Heart right ventricle (tissue), 16 donors: Measurements from ENCODE around the gene EPB41L3. TPM values are rescaled to one million over a fixed set of nuclear protein-coding genes. Genes with fewer than 3 reads are reported as not detected.
"Not testable (repeated sequence)": the region's sequence is repeated elsewhere in the genome, so short reads cannot be mapped to it uniquely, and the experiment has no call there.

ENCODE experiments used
- ATAC-seq, 8 donors: fragments of 200-7000 bp; cut with Tn5 transposase; one replicate each; pipeline ENCODE4 v1.9.1; 2020; ENCODE audit warnings: mild to moderate bottlenecking in 8 of 8, moderate library complexity in 8 of 8, moderate number of reproducible peaks in 1 of 8
- DNase-seq, 2 donors: peaks; one replicate each; pipeline ENCODE4 v3.0.0-alpha.2; 2020
- H3K27ac ChIP-seq, 10 donors: fragments of 200-600 bp; sonication (generic) in 2 of 10; one replicate each; pipeline versions ENCODE4 v1.5.0 to v1.8.0; 2020 to 2022; ENCODE audit warnings: mild to moderate bottlenecking in 3 of 10
- H3K27me3 ChIP-seq, 7 donors: fragments of 200-600 bp; one replicate each; pipeline ENCODE4 v1.8.0; 2021 to 2022; ENCODE audit warnings: mild to moderate bottlenecking in 2 of 7
- H3K36me3 ChIP-seq, 9 donors: fragments of 200-600 bp; sonication (generic) in 1 of 9; one replicate each; pipeline versions ENCODE4 v1.5.0 to v1.8.0; 2020 to 2022; ENCODE audit warnings: mild to moderate bottlenecking in 2 of 9
- H3K4me1 ChIP-seq, 9 donors: fragments of 200-600 bp; sonication (generic) in 1 of 9; one replicate each; pipeline versions ENCODE4 v1.5.0 to v1.8.0; 2020 to 2022; ENCODE audit warnings: mild to moderate bottlenecking in 4 of 9
- H3K4me3 ChIP-seq, 10 donors: fragments of 200-600 bp; sonication (generic) in 2 of 10; one replicate each; pipeline versions ENCODE4 v1.5.0 to v1.8.0; 2020 to 2022; ENCODE audit warnings: mild to moderate bottlenecking in 7 of 10, moderate library complexity in 2 of 10
- H3K9me3 ChIP-seq, 11 donors: fragments of 200-600 bp in 10 of 11; sonication (generic) in 2 of 11; one replicate each; pipeline versions ENCODE4 v1.5.0 to v1.8.0; 2013 to 2022; ENCODE audit warnings: mild to moderate bottlenecking in 2 of 11, control low read depth in 1 of 11, moderate library complexity in 1 of 11
- WGBS, 2 donors: extraction: QIAGEN DNeasy Blood & Tissue Kit; methylation state at CpG; one replicate each; pipeline ENCODE4 v1.1.7; 2013; ENCODE audit warnings: inconsistent platforms in 1 of 2; 5-methylcytosine and 5-hydroxymethylcytosine counted together
- intact Hi-C, 10 donors: fragments of 100-400 bp; cut with DNase I; formaldehyde crosslinking; loops; one replicate each; pipeline versions ENCODE4 v1.11.1 to v1.14.2; 2022
- polyA plus RNA-seq, 2 donors: library from polyadenylated mRNA; stranded (reverse); fragments of 200-250 nt; gene quantifications; one replicate each; pipeline ENCODE4 v1.2.3, GENCODE V29; 2013
- total RNA-seq, 10 donors: library from RNA; stranded (reverse); fragmentation: NEBNext Ultra II Directional in 3 of 10; extraction: Animal tissue kit (Norgen Biotek cat#: 25700) in 3 of 10; gene quantifications; one replicate each; pipeline versions ENCODE4 v1.2.1 to v1.2.4, GENCODE V29; 2021 to 2023
- TF ChIP-seq, protein P1 (sequence below), 9 donors: fragments of 200-600 bp; sonication (generic) in 2 of 9; IDR thresholded peaks; one replicate each; pipeline versions ENCODE4 v1.5.0 to v1.8.0; 2021 to 2022; ENCODE audit warnings: antibody characterized with exemption in 9 of 9, mild to moderate bottlenecking in 5 of 9, moderate library complexity in 1 of 9
- donor health status: Arrhythmogenic right ventricular cardiomyopathy.
- donor health status: ischemic (EF 13 %, LVEDD 7.1; RV severe dilation, severe dysfunction).
- donor health status: healthy with polysubstance abuse.
- donor health status: DM: no; HTN: yes; CAD: no.
- donor health status: DM: no; HTN: no; CAD: no.
- donor health status: ischemic (EF 25% LVEDD 6.9; RV normal size, moderate dysfunction).
- donor health status: ischemic (EF 25% LVEDD 5.7; RV mildly dilated, moderate dysfunction).
- donor health status: healthy.
- donor health status: DM: yes; HTN: yes; CAD: no.
- donor health status: Ischemic cardiomyopathy.
- donor health status: ischemic (EF 35%, LVEDD 5.7; RV mildly dilated, moderate dysfunction).
- donor health status: nonischemic (EF 11% LVEDD 7.7; RV severe dilation, severe dysfunction).
- donor health status: DM: yes; HTN: yes; CAD: no.
- donor health status: PGD.
- donor health status: ischemic (EF 29% LVEDD 5.4; RV normal size, mild dysfunction).
- donor health status: nonischemic (EF 23%, LVEDD 6.1; RV moderate dilation, normal function).

EPB41L3 gene
- total and polyA plus RNA-seq, 12 donors, result 2.9 to 29.1 (median 6.3) TPM

DNA sequence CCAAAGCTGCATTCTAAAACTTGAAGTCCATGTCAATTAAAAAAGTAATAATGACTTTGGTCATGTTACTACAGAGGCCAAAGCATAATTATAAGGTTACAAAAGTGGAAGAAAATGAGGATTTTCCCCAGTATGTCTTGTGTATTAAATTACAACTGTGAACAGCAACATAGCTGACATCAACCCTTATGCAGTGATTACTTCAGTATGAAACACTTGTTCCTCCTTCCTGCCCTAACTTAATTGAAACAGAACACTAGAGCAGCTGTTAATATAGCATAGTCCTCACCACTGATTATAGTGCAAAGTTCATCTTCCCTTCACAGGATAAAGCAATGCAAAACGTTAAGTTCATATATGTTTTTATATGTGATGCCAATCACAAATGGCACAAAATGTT lies 29.9 kb downstream of the EPB41L3 start:
- ATAC-seq (no peak), DNase-seq (no peak)
- peak overlapping the region in 1 of 10 donors; percentile 85 for H3K27ac ChIP-seq
- H3K4me1 ChIP-seq, result peaks cover 0 to 65% (median 7%) of the 10 kb centered on the region in 9 donors
- 42 to 52% methylated on average over 1 of the region's 1 CpG for WGBS, 2 donors
- no peaks in the 10 kb centered on the region for H3K36me3 ChIP-seq
- intact Hi-C loops, result no loop called here
- H3K27me3 ChIP-seq, result no peaks in the 10 kb centered on the region
- no peaks in the 10 kb centered on the region for H3K9me3 ChIP-seq
- TF ChIP-seq, protein P1, sequence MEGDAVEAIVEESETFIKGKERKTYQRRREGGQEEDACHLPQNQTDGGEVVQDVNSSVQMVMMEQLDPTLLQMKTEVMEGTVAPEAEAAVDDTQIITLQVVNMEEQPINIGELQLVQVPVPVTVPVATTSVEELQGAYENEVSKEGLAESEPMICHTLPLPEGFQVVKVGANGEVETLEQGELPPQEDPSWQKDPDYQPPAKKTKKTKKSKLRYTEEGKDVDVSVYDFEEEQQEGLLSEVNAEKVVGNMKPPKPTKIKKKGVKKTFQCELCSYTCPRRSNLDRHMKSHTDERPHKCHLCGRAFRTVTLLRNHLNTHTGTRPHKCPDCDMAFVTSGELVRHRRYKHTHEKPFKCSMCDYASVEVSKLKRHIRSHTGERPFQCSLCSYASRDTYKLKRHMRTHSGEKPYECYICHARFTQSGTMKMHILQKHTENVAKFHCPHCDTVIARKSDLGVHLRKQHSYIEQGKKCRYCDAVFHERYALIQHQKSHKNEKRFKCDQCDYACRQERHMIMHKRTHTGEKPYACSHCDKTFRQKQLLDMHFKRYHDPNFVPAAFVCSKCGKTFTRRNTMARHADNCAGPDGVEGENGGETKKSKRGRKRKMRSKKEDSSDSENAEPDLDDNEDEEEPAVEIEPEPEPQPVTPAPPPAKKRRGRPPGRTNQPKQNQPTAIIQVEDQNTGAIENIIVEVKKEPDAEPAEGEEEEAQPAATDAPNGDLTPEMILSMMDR (IDR thresholded peaks at IDR 0.05), result no peak
- no peak overlapping the region for H3K4me3 ChIP-seq

DNA sequence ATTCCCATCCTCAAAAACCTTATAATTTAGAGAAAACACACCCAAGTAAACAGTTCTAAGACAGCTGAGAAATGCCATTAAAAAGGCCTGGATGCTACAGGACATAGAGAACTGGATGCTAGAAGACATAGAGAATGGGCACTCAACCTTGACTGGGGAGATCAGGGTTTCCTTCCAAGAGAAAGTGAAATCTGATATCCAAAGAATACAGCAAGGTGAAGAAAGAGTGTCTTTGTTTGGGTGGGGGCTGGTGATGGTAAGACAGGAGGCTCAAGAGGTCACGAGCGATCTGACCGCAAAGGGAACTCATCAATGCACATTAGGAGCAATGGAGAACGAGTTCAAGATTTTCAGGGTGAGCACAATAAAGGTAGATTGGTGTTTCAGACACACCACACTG lies 31.6 kb downstream of the EPB41L3 start:
- peaks cover 0 to 55% (median 7%) of the 10 kb centered on the region in 9 donors for H3K4me1 ChIP-seq
- DNase-seq, result no peak
- H3K36me3 ChIP-seq, result no peaks in the 10 kb centered on the region
- no peaks in the 10 kb centered on the region for H3K9me3 ChIP-seq
- H3K27ac ChIP-seq, result no peak overlapping the region
- 94 to 98% methylated on average over 4 of the region's 4 CpGs for whole genome bisulfite sequencing, 2 donors
- no peak overlapping the region for H3K4me3 ChIP-seq
- intact Hi-C loops, result no loop called here
- ATAC-seq, result no peak
- TF ChIP-seq, protein P1 (IDR thresholded peaks at IDR 0.05), result no peak
- H3K27me3 ChIP-seq, result no peaks in the 10 kb centered on the region

DNA sequence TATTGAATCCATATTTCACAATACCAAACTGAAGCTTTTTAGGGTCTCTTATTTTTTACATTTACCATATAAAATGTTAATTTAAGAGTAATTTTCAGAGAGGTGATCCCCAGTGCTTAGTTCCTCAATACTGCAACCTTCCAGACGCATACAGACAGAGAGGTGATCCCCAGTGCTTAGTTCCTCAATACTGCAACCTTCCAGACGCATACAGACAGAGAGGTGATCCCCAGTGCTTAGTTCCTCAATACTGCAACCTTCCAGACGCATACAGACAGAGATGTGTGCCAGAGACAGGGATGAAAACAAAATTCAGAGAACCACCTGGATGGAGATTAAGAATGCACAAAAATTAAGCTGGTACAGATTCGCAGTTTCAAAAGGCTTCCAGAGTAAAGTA lies 32.3 kb downstream of the EPB41L3 start:
- H3K36me3 ChIP-seq, DNase-seq, H3K27ac ChIP-seq, H3K4me3 ChIP-seq, intact Hi-C loops, H3K27me3 ChIP-seq, ATAC-seq, H3K9me3 ChIP-seq: not testable (repeated sequence)
- 87 to 90% methylated on average over 4 of the region's 4 CpGs for WGBS, 2 donors
- H3K4me1 ChIP-seq, result peaks cover 0 to 49% (median 7%) of the 10 kb centered on the region in 9 donors

DNA sequence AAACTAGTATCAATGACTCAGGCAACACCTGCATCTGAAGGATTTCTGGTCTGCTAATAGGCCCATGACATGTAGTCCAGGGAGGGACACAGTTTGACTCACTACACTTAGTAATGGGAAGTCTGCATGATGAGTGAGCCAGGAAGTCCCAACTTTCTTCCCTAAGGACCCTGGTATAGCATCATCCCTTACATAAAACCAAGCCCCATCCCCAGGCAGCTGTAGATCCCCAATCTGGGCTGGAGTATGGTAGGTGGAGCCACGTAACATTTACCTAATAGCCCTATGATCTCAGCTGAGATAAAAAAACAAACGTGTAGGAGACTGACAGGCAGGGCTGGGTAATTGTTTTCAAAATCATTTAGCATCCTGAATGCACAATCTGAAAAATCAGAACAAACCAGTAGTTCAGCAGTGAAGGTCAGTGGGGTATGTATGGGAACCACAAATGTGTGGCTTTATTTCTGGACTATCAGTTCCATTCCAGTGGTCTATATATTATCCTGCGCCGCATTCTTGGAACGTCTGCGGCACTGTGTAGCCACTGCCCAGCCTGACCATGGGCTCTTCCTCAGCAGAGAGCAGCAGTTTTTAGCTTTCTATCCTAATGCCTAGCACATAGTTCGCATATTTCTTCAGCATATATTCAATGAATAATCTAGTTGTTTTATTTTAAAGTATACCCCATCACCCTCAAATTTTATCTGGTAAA lies 33.5 kb downstream of the EPB41L3 start:
- no peak overlapping the region for H3K4me3 ChIP-seq
- DNase-seq (no peak), ATAC-seq (peak in 1 of 8 donors; percentile 57)
- H3K4me1 ChIP-seq, result peaks cover 0 to 36% (median 0%) of the 10 kb centered on the region in 9 donors
- no peak overlapping the region for H3K27ac ChIP-seq
- no peaks in the 10 kb centered on the region for H3K36me3 ChIP-seq
- TF ChIP-seq, protein P1 (IDR thresholded peaks at IDR 0.05), result no peak
- H3K27me3 ChIP-seq, result no peaks in the 10 kb centered on the region
- no peaks in the 10 kb centered on the region for H3K9me3 ChIP-seq
- intact Hi-C loops, result no loop called here
- 78 to 81% methylated on average over 7 of the region's 7 CpGs for WGBS, 2 donors

DNA sequence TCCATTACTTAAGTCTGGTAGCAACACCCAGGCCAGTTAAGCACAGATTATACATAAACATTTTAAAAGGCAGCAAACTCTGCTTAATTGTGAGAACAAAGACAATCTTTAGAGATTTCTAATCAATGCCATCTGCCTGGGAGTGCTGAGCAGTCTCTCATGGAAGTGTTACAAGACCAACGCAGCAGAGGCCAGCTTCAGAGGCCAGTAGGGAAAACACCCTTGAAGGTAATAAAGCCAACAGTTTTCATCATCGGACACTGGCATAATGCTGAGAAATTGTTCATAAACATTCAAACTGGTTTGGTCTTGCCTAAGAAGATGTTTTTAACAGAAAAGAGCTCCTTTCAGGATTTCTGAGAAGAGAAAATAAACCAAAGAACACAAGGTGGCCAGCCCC lies 35.0 kb downstream of the EPB41L3 start:
- H3K27ac ChIP-seq, result no peak overlapping the region
- H3K4me1 ChIP-seq, result peaks cover 0 to 24% (median 0%) of the 10 kb centered on the region in 9 donors
- intact Hi-C loops, result no loop called here
- DNase-seq (no peak), ATAC-seq (no peak)
- no peak overlapping the region for H3K4me3 ChIP-seq
- 82 to 89% methylated on average over 2 of the region's 2 CpGs for WGBS, 2 donors
- H3K9me3 ChIP-seq, result no peaks in the 10 kb centered on the region
- H3K36me3 ChIP-seq, result no peaks in the 10 kb centered on the region
- no peaks in the 10 kb centered on the region for H3K27me3 ChIP-seq
- TF ChIP-seq, protein P1 (IDR thresholded peaks at IDR 0.05), result no peak
